ENCODE data around the gene OSBPL9.
"Not testable (repeated sequence)": the region's sequence is repeated elsewhere in the genome, so short reads cannot be mapped to it uniquely, and the experiment has no call there.

The OSBPL9 gene

GRCh38 chr1:51669272-51669671 lies 52.4 kb downstream of the OSBPL9 start:
- peak; percentile 19 for DNase-seq

GRCh38 chr1:51669816-51670215 lies 52.9 kb downstream of the OSBPL9 start:
- peak; percentile 25 for DNase-seq

- no peak for DNase-seq
These were observed 54.8 kb downstream of the OSBPL9 start for GRCh38 chr1:51671527-51672325.

GRCh38 chr1:51673279-51673678 lies 56.4 kb downstream of the OSBPL9 start:
- DNase-seq = no peak

- DNase-seq = no peak
These were observed 58.4 kb downstream of the OSBPL9 start for GRCh38 chr1:51675177-51675780.

GRCh38 chr1:51679435-51679834 lies 62.5 kb downstream of the OSBPL9 start:
- no peak for DNase-seq

GRCh38 chr1:51684776-51685175 lies 67.9 kb downstream of the OSBPL9 start:
- no peak for DNase-seq

- no peak for DNase-seq
These were observed 69.6 kb downstream of the OSBPL9 start for GRCh38 chr1:51686450-51686849.

- no peak for DNase-seq
These were observed 72.2 kb downstream of the OSBPL9 start for GRCh38 chr1:51689075-51689440.

- no peak for DNase-seq
These were observed 72.8 kb downstream of the OSBPL9 start for GRCh38 chr1:51689643-51690042.

- DNase-seq = no peak
These were observed 73.5 kb downstream of the OSBPL9 start for GRCh38 chr1:51690285-51690961.

GRCh38 chr1:51691920-51692319 lies 75.0 kb downstream of the OSBPL9 start:
- DNase-seq = no peak

- no peak for DNase-seq
These were observed 76.7 kb downstream of the OSBPL9 start for GRCh38 chr1:51693419-51694155.

- DNase-seq = no peak
These were observed 80.3 kb downstream of the OSBPL9 start for GRCh38 chr1:51697166-51697565.

- DNase-seq = no peak
These were observed 82.5 kb downstream of the OSBPL9 start for GRCh38 chr1:51699391-51699790.

- DNase-seq = not testable (repeated sequence)
These were observed 84.9 kb downstream of the OSBPL9 start for GRCh38 chr1:51701782-51702181.

- DNase-seq = not testable (repeated sequence)
These were observed 85.3 kb downstream of the OSBPL9 start for GRCh38 chr1:51702220-51702619.

GRCh38 chr1:51705035-51705434 lies 88.1 kb downstream of the OSBPL9 start:
- DNase-seq = no peak

GRCh38 chr1:51708911-51709760 lies 92.2 kb downstream of the OSBPL9 start:
- DNase-seq = no peak

GRCh38 chr1:51709951-51710350 lies 93.1 kb downstream of the OSBPL9 start:
- DNase-seq = no peak

- DNase-seq = no peak
These were observed 95.7 kb downstream of the OSBPL9 start for GRCh38 chr1:51712590-51712989.

- DNase-seq = no peak
These were observed 97.6 kb downstream of the OSBPL9 start for GRCh38 chr1:51714374-51715019.
